Omental fat pad (tissue), 4 donors: Measurements from ENCODE around the gene MED6. TPM values are rescaled to one million over a fixed set of nuclear protein-coding genes. Genes with fewer than 3 reads are reported as not detected.

Experiments
- ATAC-seq: fragments of 150-250 bp; one replicate; pipeline ENCODE4 v1.9.1; 2016; ENCODE audit warnings: mild to moderate bottlenecking, moderate library complexity; ENCODE audit not compliant: low FRiP score
- DNase-seq: peaks from one replicate; pipeline ENCODE4 v3.0.0-alpha.2; 2019; ENCODE audit warnings: low spot score
- small RNA-seq: library from RNA; depleted of rRNA; stranded (forward); fragments of <200 nt; gene quantifications from one replicate; pipeline ENCODE3, GENCODE V24; 2016
- total RNA-seq, 4 donors: library from RNA; depleted of rRNA; stranded (reverse); fragments of >200 nt; gene quantifications; one replicate each; pipeline ENCODE4 v1.1.0, GENCODE V29; 2016
- TF ChIP-seq, protein P1 (sequence below), 3 donors: fragments of 450-650 bp; IDR thresholded peaks; one replicate each; pipeline ENCODE4 v1.5.1; 2016 to 2017; ENCODE audit warnings: antibody characterized with exemption in 3 of 3, mild to moderate bottlenecking in 3 of 3, moderate library complexity in 2 of 3

Gene MED6
- total RNA-seq, 4 donors from 2014 or later, result 22.9 to 38.1 (median 30.3) TPM

- no peak for DNase-seq
- ATAC-seq, result no peak
- TF ChIP-seq, protein P1, sequence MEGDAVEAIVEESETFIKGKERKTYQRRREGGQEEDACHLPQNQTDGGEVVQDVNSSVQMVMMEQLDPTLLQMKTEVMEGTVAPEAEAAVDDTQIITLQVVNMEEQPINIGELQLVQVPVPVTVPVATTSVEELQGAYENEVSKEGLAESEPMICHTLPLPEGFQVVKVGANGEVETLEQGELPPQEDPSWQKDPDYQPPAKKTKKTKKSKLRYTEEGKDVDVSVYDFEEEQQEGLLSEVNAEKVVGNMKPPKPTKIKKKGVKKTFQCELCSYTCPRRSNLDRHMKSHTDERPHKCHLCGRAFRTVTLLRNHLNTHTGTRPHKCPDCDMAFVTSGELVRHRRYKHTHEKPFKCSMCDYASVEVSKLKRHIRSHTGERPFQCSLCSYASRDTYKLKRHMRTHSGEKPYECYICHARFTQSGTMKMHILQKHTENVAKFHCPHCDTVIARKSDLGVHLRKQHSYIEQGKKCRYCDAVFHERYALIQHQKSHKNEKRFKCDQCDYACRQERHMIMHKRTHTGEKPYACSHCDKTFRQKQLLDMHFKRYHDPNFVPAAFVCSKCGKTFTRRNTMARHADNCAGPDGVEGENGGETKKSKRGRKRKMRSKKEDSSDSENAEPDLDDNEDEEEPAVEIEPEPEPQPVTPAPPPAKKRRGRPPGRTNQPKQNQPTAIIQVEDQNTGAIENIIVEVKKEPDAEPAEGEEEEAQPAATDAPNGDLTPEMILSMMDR (IDR thresholded peaks at IDR 0.05), result no peak
These were observed 62.4 kb downstream of the MED6 start for GRCh38 chr14:70538087-70538486.

GRCh38 chr14:70536830-70537229 lies 63.6 kb downstream of the MED6 start:
- TF ChIP-seq, protein P1 (IDR thresholded peaks at IDR 0.05), result no peak
- ATAC-seq (no peak), DNase-seq (no peak)

- TF ChIP-seq, protein P1 (IDR thresholded peaks at IDR 0.05), result no peak
- ATAC-seq, result no peak
- DNase-seq, result no peak
These were observed 65.6 kb downstream of the MED6 start, which contains the start of gene ADAM20 for GRCh38 chr14:70534904-70535303. ADAM20 (minus strand) TSS chr14:70535004; CDS start chr14:70524757, 10,247 bp downstream.

Small RNA genes within 50 kb of the gene (small RNA-seq; reads per million reads assigned to genes)
- gene RN7SL77P, result not detected

Other genes starting within 250 kb of the MED6 start
- gene COX16, start 241.0 kb downstream of the MED6 start, total RNA-seq, result 10 to 100 TPM; 17.8 to 23.3 (median 20.8) TPM
- 10 to 100 TPM; 14.4 to 28.5 (median 17.6) TPM for gene SYNJ2BP, start 183.6 kb downstream of the MED6 start, total RNA-seq
- not detected for gene ADAM21, start 148.5 kb downstream of the MED6 start, total RNA-seq
- gene ADAM20, start 65.7 kb downstream of the MED6 start, total RNA-seq, result 1 to 10 TPM; 1.4 to 4.1 (median 2.5) TPM
- gene TTC9, start 41.3 kb upstream of the MED6 start, total RNA-seq, result 1 to 10 TPM; 1.1 to 1.5 (median 1.2) TPM
- gene MAP3K9, start 208.9 kb upstream of the MED6 start, total RNA-seq, result 1 to 10 TPM in 2 of 4 donors, under 1 TPM in 2; 0.32 to 5.8 (median 1.1) TPM